GM12878 (cell line): Measurements from ENCODE around the gene PARPBP. TPM values are rescaled to one million over a fixed set of nuclear protein-coding genes. Genes with fewer than 3 reads are reported as not detected.

ENCODE experiments used
- ATAC-seq: fragments of 200-7000 bp; cut with Tn5 transposase; 3 replicates; pipeline ENCODE4 v1.9.1; 2020; ENCODE audit warnings: mild to moderate bottlenecking, moderate library complexity
- BruUV-seq: library from RNA; stranded (reverse); fragments of 400-500 nt; replicated peaks from 2 replicates; lab custom pipeline; 2021; lab: Mats Ljungman, UMichigan
- CTCF ChIA-PET: fragments of 300-600 bp; sonication (Branson Sonifier 250); formaldehyde crosslinking; extraction: SDS; loops from one replicate; lab custom pipeline; 2021; ENCODE audit warnings: inconsistent platforms; lab: Yijun Ruan, JAX
- POLR2A ChIA-PET: fragments of 350-600 bp; formaldehyde crosslinking; extraction: SDS; loops from one replicate; lab custom pipeline; 2021; ENCODE audit warnings: inconsistent platforms; lab: Charles Lee
- RAD21 ChIA-PET: fragments of 300-600 bp; sonication (Branson Sonifier 250); formaldehyde crosslinking; loops from one replicate; lab custom pipeline; 2023; ENCODE audit warnings: antibody characterized with exemption; ENCODE audit not compliant: unreplicated experiment; lab: Charles Lee
- SMC1A ChIA-PET: fragments of 300-600 bp; sonication (Branson Sonifier 250); formaldehyde crosslinking; loops from one replicate; lab custom pipeline; 2023; ENCODE audit not compliant: unreplicated experiment, uncharacterized antibody; lab: Charles Lee
- DNase-seq: peaks from one replicate; pipeline ENCODE4 v3.0.0-alpha.2; 2011; ENCODE audit warnings: low read depth, low spot score
- FAIRE-seq: peaks from 3 replicates; lab custom pipeline; 2011; peaks lifted over from hg19 to GRCh38; lab: Jason Lieb, UNC
- H2AFZ ChIP-seq: 2 replicates; pipeline ENCODE4 v1.6.0; 2011; ENCODE audit warnings: low read depth, low read length, control low read depth; ENCODE audit not compliant: control insufficient read depth
- H3K27ac ChIP-seq: 2 replicates; pipeline ENCODE4 v1.5.1; 2011; ENCODE audit warnings: control low read depth; ENCODE audit not compliant: control insufficient read depth, insufficient read depth
- H3K27me3 ChIP-seq, 2 experiments: replicated peaks in 1 of 2; 2 replicates each; pipeline versions ENCODE4 v1.6.0 to v1.6.1; 2011; ENCODE audit warnings: low read length in 1 of 2; ENCODE audit not compliant: control insufficient read depth in 2 of 2, insufficient read depth in 2 of 2
- H3K36me3 ChIP-seq, 2 experiments: 2 replicates each; pipeline ENCODE4 v1.5.1; 2011; ENCODE audit warnings: low read length in 1 of 2; ENCODE audit not compliant: control insufficient read depth in 2 of 2, insufficient read depth in 2 of 2
- H3K4me1 ChIP-seq: 2 replicates; pipeline ENCODE4 v1.6.1; 2011; ENCODE audit warnings: mild to moderate bottlenecking, low read length, moderate library complexity, mixed read lengths; ENCODE audit not compliant: control insufficient read depth, insufficient read depth
- H3K4me2 ChIP-seq: 2 replicates; pipeline ENCODE4 v1.6.0; 2011; ENCODE audit warnings: control low read depth; ENCODE audit not compliant: control insufficient read depth, insufficient read depth
- H3K4me3 ChIP-seq: fragments of 200-600 bp; sonication (generic); 2 replicates; pipeline ENCODE4 v1.5.1; 2016
- H3K79me2 ChIP-seq: 2 replicates; pipeline ENCODE4 v1.6.0; 2011; ENCODE audit warnings: low read length; ENCODE audit not compliant: control insufficient read depth, insufficient read depth
- H3K9ac ChIP-seq: 2 replicates; pipeline ENCODE4 v1.8.0; 2011; ENCODE audit warnings: low read length, control low read depth, mixed read lengths; ENCODE audit not compliant: control insufficient read depth, insufficient read depth
- H3K9me3 ChIP-seq: replicated peaks from 3 replicates; pipeline ENCODE4 v1.5.1; 2011; ENCODE audit warnings: mild to moderate bottlenecking, low read length; ENCODE audit not compliant: control insufficient read depth, insufficient read depth
- H4K20me1 ChIP-seq: 2 replicates; pipeline ENCODE4 v1.6.0; 2011; ENCODE audit not compliant: control insufficient read depth, insufficient read depth
- BCL11A ChIP-seq: IDR thresholded peaks from 2 replicates; pipeline ENCODE4 v1.6.1; 2011; ENCODE audit warnings: low read depth, low read length
- CBFB ChIP-seq: IDR thresholded peaks from 2 replicates; pipeline ENCODE4 v1.6.1; 2016; ENCODE audit warnings: antibody characterized with exemption, low read depth
- CREM ChIP-seq: IDR thresholded peaks from 2 replicates; pipeline ENCODE4 v1.6.1; 2014; ENCODE audit warnings: antibody characterized with exemption, low read depth
- CTCF ChIP-seq, 3 experiments: IDR thresholded peaks in 2 of 3; conservative IDR thresholded peaks in 1 of 3; 2 replicates each; pipeline ENCODE4 v1.5.1; 2011; ENCODE audit warnings: low read depth in 3 of 3, low read length in 3 of 3, mild to moderate bottlenecking in 3 of 3, control low read depth in 2 of 3, moderate library complexity in 2 of 3, inconsistent platforms in 1 of 3, mixed read lengths in 1 of 3; ENCODE audit not compliant: control insufficient read depth in 2 of 3, insufficient read depth in 1 of 3; ENCODE audit errors: extremely low read depth in 1 of 3
- EGR1 ChIP-seq, 2 experiments: IDR thresholded peaks; 1 replicate in 1 of 2; 2 replicates in 1 of 2; pipeline ENCODE4 v1.6.1; 2011 to 2012; ENCODE audit warnings: low read depth in 2 of 2, low read length in 2 of 2, borderline replicate concordance in 1 of 2, mild to moderate bottlenecking in 1 of 2, moderate library complexity in 1 of 2
- KLF5 ChIP-seq: fragments of 450-650 bp; IDR thresholded peaks from 2 replicates; pipeline ENCODE4 v1.6.1; 2014; ENCODE audit warnings: mild to moderate bottlenecking; ENCODE audit not compliant: partially characterized antibody
- MYB ChIP-seq: fragments of 150-350 bp; IDR thresholded peaks from 2 replicates; pipeline ENCODE4 v1.6.1; 2014; ENCODE audit warnings: mild to moderate bottlenecking, low read depth, low read length, borderline replicate concordance
- PBX3 ChIP-seq: IDR thresholded peaks from 2 replicates; pipeline ENCODE4 v1.6.1; 2011; ENCODE audit warnings: mild to moderate bottlenecking, low read depth, low read length, moderate library complexity; ENCODE audit not compliant: insufficient replicate concordance
- RBBP5 ChIP-seq: fragments of 200-600 bp; sonication (generic); conservative IDR thresholded peaks from 2 replicates; pipeline ENCODE4 v1.6.1; 2016
- REST ChIP-seq: IDR thresholded peaks from 2 replicates; pipeline ENCODE4 v1.6.1; 2012; ENCODE audit warnings: mild to moderate bottlenecking, low read depth, low read length
- RUNX3 ChIP-seq: IDR thresholded peaks from 2 replicates; pipeline ENCODE4 v1.6.1; 2012; ENCODE audit warnings: low read length, inconsistent platforms
- TAF1 ChIP-seq: IDR thresholded peaks from 2 replicates; pipeline ENCODE4 v1.6.1; 2011; ENCODE audit warnings: mild to moderate bottlenecking, low read depth, low read length, borderline replicate concordance
- TCF12 ChIP-seq: IDR thresholded peaks from 2 replicates; pipeline ENCODE4 v1.6.1; 2011; ENCODE audit warnings: low read depth, mild to moderate bottlenecking, low read length
- USF1 ChIP-seq: IDR thresholded peaks from 2 replicates; pipeline ENCODE4 v1.6.1; 2011; ENCODE audit warnings: borderline replicate concordance, low read depth, mild to moderate bottlenecking, moderate library complexity, mixed read lengths, low read length; ENCODE audit not compliant: insufficient read depth; ENCODE audit errors: extremely low read length
- WRNIP1 ChIP-seq: IDR thresholded peaks from 2 replicates; pipeline ENCODE4 v1.6.1; 2011; ENCODE audit warnings: low read depth, low read length, improper control_type of control experiment, borderline replicate concordance
- ZNF24 ChIP-seq: fragments of 450-650 bp; IDR thresholded peaks from 2 replicates; pipeline ENCODE4 v1.6.1; 2017; ENCODE audit warnings: antibody characterized with exemption, mild to moderate bottlenecking
- in situ Hi-C: fragments of 300-500 bp; cut with MboI; formaldehyde crosslinking; loops from 9 replicates; pipeline ENCODE4 v1.14.3; 2018; ENCODE audit warnings: mixed read lengths
- intact Hi-C: fragments of 100-400 bp; cut with micrococcal nuclease; formaldehyde crosslinking; loops from one replicate; pipeline ENCODE4 v1.14.2; 2022; ENCODE audit not compliant: unreplicated experiment
- polyA plus RNA-seq, 11 experiments: library from polyadenylated mRNA; depleted of rRNA in 4 of 11; unstranded in 6 of 11; stranded (reverse) in 5 of 11; fragments of >200 nt; fragmentation: Nextera tagmentation in 4 of 11; fragmentation: Illumina TruSeq in 1 of 11; extraction: Ambion mirVana in 4 of 11; extraction: Trizol in 1 of 11; gene quantifications; 1 replicate in 1 of 11; 2 replicates in 10 of 11; pipeline versions ENCODE4 v1.2.1 to v1.2.3, GENCODE V29; 2011 to 2016; ENCODE audit warnings: inconsistent platforms in 2 of 11, missing spikeins in 2 of 11, low read depth in 1 of 11
- total RNA-seq, 4 experiments: library from RNA; depleted of rRNA in 3 of 4; stranded (reverse); fragments of >200 nt in 3 of 4; fragmentation: Illumina TruSeq in 1 of 4; extraction: Trizol in 1 of 4; gene quantifications; 2 replicates each; pipeline versions ENCODE4 v1.2.1 to v1.2.3, GENCODE V29; 2013 to 2021

The PARPBP gene
- total and polyA plus RNA-seq, 10 of the 15 experiments (the other 5 are each of a cell fraction or from before 2014, with no cell fraction given): 20.3 to 57.7 (median 32.4) TPM

GRCh38 chr12:102171951-102172350 lies 52.0 kb downstream of the PARPBP start (continued):
- TF ChIP-seq USF1 (no peak), RBBP5 (no peak), EGR1 (IDR thresholded peaks at IDR 0.05; ENCODE audit: borderline replicate concordance in 1 of 2, low read depth in 2 of 2, low read length in 2 of 2) (no peak), CBFB (no peak), ZNF24 (no peak), BCL11A (no peak)
- TF ChIP-seq, all 136 proteins: peak for 0

GRCh38 chr12:102172436-102172835 lies 52.5 kb downstream of the PARPBP start:
- intact Hi-C loops: loop anchor here (5.0 kb wide), 1 partner anchor 595 kb away; no protein-coding TSS in a partner anchor
- in situ Hi-C loops: no loop called here
- peaks cover 3% of the 10 kb centered on the region for H3K4me1 ChIP-seq
- H3K36me3 ChIP-seq: peaks cover 0 to 3% of the 10 kb centered on the region in 2 experiments; a peak in 1 of 4 replicates
- H3K4me3 ChIP-seq: no peak overlapping the region
- BruUV-seq: no TSS peak
- no peak overlapping the region for H3K4me2 ChIP-seq
- POLR2A ChIA-PET: no interaction called here
- DNase-seq (no peak), FAIRE-seq (no peak), ATAC-seq (no peak)
- no peak overlapping the region for H3K27ac ChIP-seq
- no peaks in the 10 kb centered on the region for H3K9me3 ChIP-seq
- SMC1A ChIA-PET: interaction anchor here (0.7 to 5.3 kb wide), 8 partner anchors 23 to 597 kb away, joined by 3 to 34 read pairs (median 4); partner anchors contain the start of gene PMCH
- RAD21 ChIA-PET: interaction anchor here (1.0 to 4.3 kb wide), 4 partner anchors 309 to 568 kb away, joined by 3 to 42 read pairs (median 6); no protein-coding TSS in a partner anchor
- no peaks in the 10 kb centered on the region for H3K27me3 ChIP-seq
- H3K9ac ChIP-seq: no peak overlapping the region
- H2AFZ ChIP-seq: no peak overlapping the region
- CTCF ChIA-PET: interaction anchor here (0.7 to 5.7 kb wide), 6 partner anchors 15 to 639 kb away, joined by 3 to 55 read pairs (median 8); no protein-coding TSS in a partner anchor
- H3K79me2 ChIP-seq: no peaks in the 10 kb centered on the region
- H4K20me1 ChIP-seq: no peaks in the 10 kb centered on the region
- TF ChIP-seq PBX3 (no peak), TAF1 (no peak), KLF5 (no peak), CREM (no peak), TCF12 (no peak), RUNX3 (no peak), CTCF (IDR thresholded peaks at IDR 0.05 in 2 of 3, conservative IDR thresholded peaks at IDR 0.05 in 1 of 3; ENCODE audit: control insufficient read depth in 2 of 3, extremely low read depth in 1 of 3, insufficient read depth in 1 of 3, low read depth in 3 of 3, low read length in 3 of 3) (no peak), MYB (no peak), REST (no peak), WRNIP1 (no peak)
